Fibroblast of skin of scalp (primary cell): Measurements from ENCODE around the gene LRRC57.

Experiments
- DNase-seq: peaks from one replicate; pipeline ENCODE4 v3.0.0-alpha.2; 2013

LRRC57 gene

GRCh38 chr15:42549741-42550392 lies 1.3 kb upstream of the LRRC57 start:
- no peak for DNase-seq

- DNase-seq = peak; percentile 37
Measured at GRCh38 chr15:42549032-42549491, 469 bp upstream of the LRRC57 start.

- DNase-seq = no peak
Measured at GRCh38 chr15:42547918-42548248, 710 bp downstream of the LRRC57 start.

GRCh38 chr15:42544853-42545629 lies 3.6 kb downstream of the LRRC57 start:
- DNase-seq = no peak

- DNase-seq = no peak
Measured at GRCh38 chr15:42533246-42533645, 15.3 kb downstream of the LRRC57 start.

GRCh38 chr15:42528970-42529369 lies 19.6 kb downstream of the LRRC57 start:
- no peak for DNase-seq

GRCh38 chr15:42523331-42523730 lies 25.3 kb downstream of the LRRC57 start:
- DNase-seq = no peak

GRCh38 chr15:42511007-42511391 lies 37.6 kb downstream of the LRRC57 start:
- DNase-seq = peak; percentile 14

GRCh38 chr15:42510258-42511006 lies 38.2 kb downstream of the LRRC57 start:
- DNase-seq = no peak

- no peak for DNase-seq
Measured at GRCh38 chr15:42508263-42508690, 40.3 kb downstream of the LRRC57 start.

- DNase-seq = no peak
Measured at GRCh38 chr15:42507514-42507913, 41.1 kb downstream of the LRRC57 start.

- no peak for DNase-seq
Measured at GRCh38 chr15:42504631-42505030, 44.0 kb downstream of the LRRC57 start.

GRCh38 chr15:42503825-42504224 lies 44.8 kb downstream of the LRRC57 start:
- no peak for DNase-seq

GRCh38 chr15:42502477-42502876 lies 46.1 kb downstream of the LRRC57 start:
- no peak for DNase-seq

- DNase-seq = peak; percentile 22
Measured at GRCh38 chr15:42499858-42500609, 48.6 kb downstream of the LRRC57 start.

- DNase-seq = no peak
Measured at GRCh38 chr15:42498212-42499068, 50.2 kb downstream of the LRRC57 start.

GRCh38 chr15:42495361-42496212 lies 53.0 kb downstream of the LRRC57 start, which contains the start of gene SNAP23:
TSS of gene SNAP23 (plus strand) at chr15:42495634. CDS start at chr15:42511847, 16,213 bp downstream.
- DNase-seq = peak; percentile 96

GRCh38 chr15:42494998-42495360 lies 53.6 kb downstream of the LRRC57 start:
- peak; percentile 68 for DNase-seq

- DNase-seq = no peak
Measured at GRCh38 chr15:42493679-42494078, 54.9 kb downstream of the LRRC57 start.

- DNase-seq = peak; percentile 72
Measured at GRCh38 chr15:42491539-42492225, 56.9 kb downstream of the LRRC57 start.
